H1 (cell line): ENCODE measurements around the gene GLYATL3. TPM values are rescaled to one million over a fixed set of nuclear protein-coding genes. Genes with fewer than 3 reads are reported as not detected.
A peak's percentile ranks its signal among the peaks of the same experiment; 100 is the strongest.

Experiments
- BRCA1 ChIP-seq: IDR thresholded peaks from 2 replicates; pipeline ENCODE4 v1.6.1; 2012; ENCODE audit warnings: low read depth, low read length, improper control_type of control experiment
- CBX5 ChIP-seq: fragments of 300-800, 300-1000 bp; sonication (generic); IDR thresholded peaks from 2 replicates; pipeline ENCODE4 v1.7.1; 2016; ENCODE audit warnings: antibody characterized with exemption, low read length, low read depth
- CBX8 ChIP-seq: fragments of 300-800, 300-1000 bp; sonication (generic); IDR thresholded peaks from 2 replicates; pipeline ENCODE4 v1.7.1; 2016; ENCODE audit warnings: low read depth, low read length, borderline replicate concordance
- CHD1 ChIP-seq: IDR thresholded peaks from 2 replicates; pipeline ENCODE4 v1.6.1; 2012; ENCODE audit warnings: low read depth, low read length, improper control_type of control experiment
- GTF2F1 ChIP-seq: IDR thresholded peaks from 2 replicates; pipeline ENCODE4 v1.6.1; 2012; ENCODE audit warnings: low read depth, low read length, improper control_type of control experiment, borderline replicate concordance
- HDAC2 ChIP-seq, 2 experiments: fragments of 300-600 bp in 1 of 2; sonication (generic) in 1 of 2; IDR thresholded peaks; 2 replicates each; pipeline ENCODE4 v1.6.1; 2011 to 2012; ENCODE audit warnings: low read depth in 2 of 2, low read length in 2 of 2, mild to moderate bottlenecking in 2 of 2, moderate library complexity in 2 of 2, borderline replicate concordance in 1 of 2, inconsistent platforms in 1 of 2
- HDAC6 ChIP-seq: IDR thresholded peaks from one replicate; pipeline ENCODE4 v1.7.1; 2012; ENCODE audit warnings: low read depth, mild to moderate bottlenecking, inconsistent platforms, low read length, moderate library complexity
- JUN ChIP-seq: IDR thresholded peaks from 2 replicates; pipeline ENCODE4 v1.6.1; 2011; ENCODE audit warnings: low read depth, mild to moderate bottlenecking, improper control_type of control experiment, low read length
- KDM4A ChIP-seq: IDR thresholded peaks from one replicate; pipeline ENCODE4 v1.7.1; 2012; ENCODE audit warnings: low read depth, mild to moderate bottlenecking, moderate library complexity, low read length, inconsistent platforms; ENCODE audit not compliant: severe bottlenecking
- KDM5A ChIP-seq: fragments of 200-600 bp; IDR thresholded peaks from 2 replicates; pipeline ENCODE4 v1.7.1; 2012; ENCODE audit warnings: mild to moderate bottlenecking, low read length, inconsistent platforms, mixed read lengths
- NANOG ChIP-seq: IDR thresholded peaks from 2 replicates; pipeline ENCODE4 v1.6.1; 2011; ENCODE audit warnings: low read length, low read depth, mild to moderate bottlenecking, inconsistent platforms; ENCODE audit not compliant: insufficient read depth, poor library complexity, severe bottlenecking
- PHF8 ChIP-seq: fragments of 200-600 bp; sonication (generic); conservative IDR thresholded peaks from 2 replicates; pipeline ENCODE4 v1.7.1; 2012; ENCODE audit warnings: low read depth, mild to moderate bottlenecking, inconsistent platforms, low read length, moderate library complexity
- POU5F1 ChIP-seq: IDR thresholded peaks from 2 replicates; pipeline ENCODE4 v1.6.1; 2011; ENCODE audit warnings: low read depth, mild to moderate bottlenecking, low read length, moderate library complexity
- RAD21 ChIP-seq, 2 experiments: IDR thresholded peaks in 1 of 2; conservative IDR thresholded peaks in 1 of 2; 2 replicates each; pipeline ENCODE4 v1.6.1; 2011; ENCODE audit warnings: low read depth in 2 of 2, low read length in 2 of 2, improper control_type of control experiment in 1 of 2, inconsistent platforms in 1 of 2, mild to moderate bottlenecking in 1 of 2, moderate library complexity in 1 of 2
- SUZ12 ChIP-seq: fragments of 200-600 bp; sonication (generic); IDR thresholded peaks from 2 replicates; pipeline ENCODE4 v1.6.1; 2012; ENCODE audit warnings: mild to moderate bottlenecking, inconsistent platforms, low read length, moderate library complexity, mixed read lengths
- TAF1 ChIP-seq: IDR thresholded peaks from 2 replicates; pipeline ENCODE4 v1.6.1; 2011; ENCODE audit warnings: mild to moderate bottlenecking, low read depth, low read length
- TAF7 ChIP-seq: optimal IDR thresholded peaks from 2 replicates; pipeline ENCODE3; 2011; ENCODE audit warnings: low read depth, mild to moderate bottlenecking, inconsistent platforms, low read length, moderate library complexity, borderline replicate concordance
- polyA plus RNA-seq, 7 experiments: library from polyadenylated mRNA; depleted of rRNA in 3 of 7; stranded (reverse) in 5 of 7; unstranded in 2 of 7; fragments of >200 nt in 5 of 7; fragments of 200-250 nt in 2 of 7; gene quantifications; 1 replicate in 5 of 7; 2 replicates in 1 of 7; 4 replicates in 1 of 7; pipeline versions ENCODE4 v1.2.1 to v1.2.3, GENCODE V29; 2011 to 2013; ENCODE audit warnings: missing spikeins in 2 of 7, mixed read lengths in 2 of 7
- total RNA-seq: library from RNA; stranded (reverse); fragmentation: NEBNext Ultra II Directional; extraction: Animal tissue kit (Norgen Biotek cat#: 25700); gene quantifications from 2 replicates; pipeline ENCODE4 v1.2.1, GENCODE V29; 2021
- TF ChIP-seq, protein P1 (sequence below): IDR thresholded peaks from 2 replicates; pipeline ENCODE4 v1.6.1; 2012; ENCODE audit warnings: inconsistent platforms
- TF ChIP-seq, protein P2 (sequence below): IDR thresholded peaks from 2 replicates; pipeline ENCODE4 v1.6.1; 2011; ENCODE audit warnings: low read length, improper control_type of control experiment

The GLYATL3 gene
- total and polyA plus RNA-seq, 2 of the 8 experiments (the other 6 are each of a cell fraction or from before 2014, with no cell fraction given): not detected

DNA sequence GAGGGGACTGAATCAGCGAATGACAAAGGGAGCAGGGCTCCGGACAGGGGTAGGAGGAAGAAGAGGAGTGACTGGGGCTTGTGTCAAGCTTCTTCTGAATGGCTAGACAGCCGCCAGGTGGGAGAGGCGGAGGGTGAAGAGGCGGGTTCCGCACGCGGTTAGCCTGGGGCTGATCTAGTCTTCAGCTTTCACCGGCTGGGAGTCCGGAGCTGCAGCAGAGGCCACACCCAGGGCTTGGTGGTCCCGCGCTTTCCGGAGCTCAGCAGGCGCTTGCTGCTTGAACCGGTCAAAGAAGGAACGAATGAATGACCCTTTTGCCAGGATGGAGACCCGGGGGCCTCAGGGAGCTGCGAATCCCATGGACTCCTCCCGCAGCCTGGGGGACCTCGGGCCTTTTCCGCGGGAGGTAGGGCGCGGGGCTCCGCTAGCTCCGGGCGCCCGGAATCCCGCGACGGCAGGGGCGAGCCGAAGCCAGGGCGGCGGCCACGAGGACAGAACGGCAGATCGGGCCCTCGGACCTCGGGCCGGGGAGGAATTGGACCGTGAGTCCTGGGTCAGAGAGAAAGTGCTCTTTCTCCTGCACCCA lies 50.9 kb downstream of the GLYATL3 start, which contains the start of gene C6orf141 (continued):
- TF ChIP-seq RAD21 (IDR thresholded peaks at IDR 0.05 in 1 of 2, conservative IDR thresholded peaks at IDR 0.05 in 1 of 2; ENCODE audit: low read depth in 2 of 2, low read length in 2 of 2): no peak
- TF ChIP-seq, protein P1, sequence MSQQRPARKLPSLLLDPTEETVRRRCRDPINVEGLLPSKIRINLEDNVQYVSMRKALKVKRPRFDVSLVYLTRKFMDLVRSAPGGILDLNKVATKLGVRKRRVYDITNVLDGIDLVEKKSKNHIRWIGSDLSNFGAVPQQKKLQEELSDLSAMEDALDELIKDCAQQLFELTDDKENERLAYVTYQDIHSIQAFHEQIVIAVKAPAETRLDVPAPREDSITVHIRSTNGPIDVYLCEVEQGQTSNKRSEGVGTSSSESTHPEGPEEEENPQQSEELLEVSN: peak; percentile 98
- no peak for TF ChIP-seq POU5F1
- TF ChIP-seq PHF8: peak; percentile 41; the same call in 1 of the 2 replicates
- no peak for TF ChIP-seq NANOG
- no peak for TF ChIP-seq SUZ12
- no peak for TF ChIP-seq KDM5A
- TF ChIP-seq GTF2F1: no peak
- TF ChIP-seq JUN: no peak
- TF ChIP-seq HDAC6: no peak
- TF ChIP-seq CBX5: no peak
- TF ChIP-seq CBX8: no peak
- no peak for TF ChIP-seq BRCA1
- peak; percentile 71 for TF ChIP-seq TAF1
- TF ChIP-seq, protein P2, sequence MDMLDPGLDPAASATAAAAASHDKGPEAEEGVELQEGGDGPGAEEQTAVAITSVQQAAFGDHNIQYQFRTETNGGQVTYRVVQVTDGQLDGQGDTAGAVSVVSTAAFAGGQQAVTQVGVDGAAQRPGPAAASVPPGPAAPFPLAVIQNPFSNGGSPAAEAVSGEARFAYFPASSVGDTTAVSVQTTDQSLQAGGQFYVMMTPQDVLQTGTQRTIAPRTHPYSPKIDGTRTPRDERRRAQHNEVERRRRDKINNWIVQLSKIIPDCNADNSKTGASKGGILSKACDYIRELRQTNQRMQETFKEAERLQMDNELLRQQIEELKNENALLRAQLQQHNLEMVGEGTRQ: no peak
- TF ChIP-seq CHD1: no peak
- peak; percentile 82 for TF ChIP-seq KDM4A
- no peak for TF ChIP-seq TAF7
- 0 out of 4 replicates have a peak, but pooled peaks have one; percentile 9 to 26 for TF ChIP-seq HDAC2 (IDR thresholded peaks at IDR 0.05; ENCODE audit: borderline replicate concordance in 1 of 2, low read depth in 2 of 2, low read length in 2 of 2)
